ENCODE measurements around the gene LY6G5C. TPM values are rescaled to one million over a fixed set of nuclear protein-coding genes. Genes with fewer than 3 reads are reported as not detected.

LY6G5C gene
- total RNA-seq, 4 donors from 2014 or later: 0.95 to 2.2 TPM; not detected in 2

DNA sequence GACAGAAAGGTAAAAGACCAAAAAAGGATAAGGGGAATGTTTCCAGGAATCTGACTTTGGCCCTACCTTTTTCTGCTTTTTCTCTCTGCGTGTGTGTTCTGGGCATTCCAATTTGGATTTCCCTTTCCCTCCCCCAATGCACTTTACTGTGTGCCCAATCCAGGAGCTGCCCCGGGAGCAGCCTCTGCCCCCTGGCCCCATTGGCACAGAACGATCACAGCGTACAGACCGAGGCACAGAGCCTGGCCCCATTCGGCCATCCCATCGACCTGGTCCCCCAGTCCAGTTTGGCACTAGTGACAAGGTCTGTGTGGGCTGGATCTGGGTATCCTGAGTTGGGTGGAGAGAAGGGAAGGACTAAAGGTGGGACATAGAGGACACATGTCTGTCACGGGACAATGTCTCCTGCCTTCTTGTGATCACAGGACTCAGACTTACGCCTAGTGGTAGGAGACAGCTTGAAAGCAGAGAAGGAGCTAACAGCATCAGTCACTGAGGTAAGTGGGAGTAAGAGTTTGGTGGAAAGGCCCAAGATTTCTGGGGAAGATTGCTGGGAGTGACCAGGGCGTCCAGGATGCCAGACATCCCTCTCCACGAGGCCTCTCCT lies 45.8 kb downstream of the LY6G5C start:
- Histone ChIP-seq H3K27ac (no peak overlapping the region), H3K4me3 (no peak overlapping the region), H3K9me3 (no peaks in the 10 kb centered on the region), H3K27me3 (no peaks in the 10 kb centered on the region), H3K4me1 (no peaks in the 10 kb centered on the region), H3K36me3 (peaks cover 0 to 71% (median 35%) of the 10 kb centered on the region in 4 donors)
- intact Hi-C loops (cut with DNase I; ENCODE audit: low total_unique reads): no loop called here
- no peak for TF ChIP-seq EP300 (IDR thresholded peaks at IDR 0.05; ENCODE audit: low read depth)
- in situ Hi-C loops (cut with MboI; ENCODE audit: low pct_ligation_motif_present in 1 of 4, low pct_unique_long_range_greater_than_20kb in 1 of 4, low sequenced_read_pairs in 3 of 4): no loop called here
- 80 to 85% methylated on average over 2 to 11 of the region's 11 CpGs for whole genome bisulfite sequencing, 2 donors (ENCODE audit: low coverage in 1 of 2)
- no peak for DNase-seq

DNA sequence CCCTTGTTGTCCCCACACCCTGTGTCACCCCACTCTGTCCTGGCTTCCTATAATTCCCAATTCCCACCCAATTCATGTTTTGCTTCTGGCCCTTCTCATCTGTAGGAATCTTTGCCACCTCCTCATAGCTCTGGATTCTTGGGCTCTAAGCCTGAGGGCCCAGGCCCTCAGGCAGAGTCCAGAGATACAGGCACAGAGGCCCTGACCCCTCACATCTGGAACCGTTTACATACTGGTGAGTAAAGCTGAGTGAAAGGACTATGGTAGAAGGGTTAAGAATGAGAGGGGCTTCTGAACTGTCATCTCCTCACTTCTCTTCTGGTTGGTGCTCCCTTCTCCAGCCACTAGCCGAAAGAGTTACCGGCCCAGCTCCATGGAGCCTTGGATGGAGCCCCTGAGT lies 46.7 kb downstream of the LY6G5C start:
- H3K27ac ChIP-seq: no peak overlapping the region
- H3K9me3 ChIP-seq: no peaks in the 10 kb centered on the region
- H3K4me1 ChIP-seq: no peaks in the 10 kb centered on the region
- TF ChIP-seq POLR2A (IDR thresholded peaks at IDR 0.05) (no peak), POLR2AphosphoS5 (IDR thresholded peaks at IDR 0.05) (no peak), EP300 (IDR thresholded peaks at IDR 0.05; ENCODE audit: low read depth) (no peak)
- TF ChIP-seq, protein P1, sequence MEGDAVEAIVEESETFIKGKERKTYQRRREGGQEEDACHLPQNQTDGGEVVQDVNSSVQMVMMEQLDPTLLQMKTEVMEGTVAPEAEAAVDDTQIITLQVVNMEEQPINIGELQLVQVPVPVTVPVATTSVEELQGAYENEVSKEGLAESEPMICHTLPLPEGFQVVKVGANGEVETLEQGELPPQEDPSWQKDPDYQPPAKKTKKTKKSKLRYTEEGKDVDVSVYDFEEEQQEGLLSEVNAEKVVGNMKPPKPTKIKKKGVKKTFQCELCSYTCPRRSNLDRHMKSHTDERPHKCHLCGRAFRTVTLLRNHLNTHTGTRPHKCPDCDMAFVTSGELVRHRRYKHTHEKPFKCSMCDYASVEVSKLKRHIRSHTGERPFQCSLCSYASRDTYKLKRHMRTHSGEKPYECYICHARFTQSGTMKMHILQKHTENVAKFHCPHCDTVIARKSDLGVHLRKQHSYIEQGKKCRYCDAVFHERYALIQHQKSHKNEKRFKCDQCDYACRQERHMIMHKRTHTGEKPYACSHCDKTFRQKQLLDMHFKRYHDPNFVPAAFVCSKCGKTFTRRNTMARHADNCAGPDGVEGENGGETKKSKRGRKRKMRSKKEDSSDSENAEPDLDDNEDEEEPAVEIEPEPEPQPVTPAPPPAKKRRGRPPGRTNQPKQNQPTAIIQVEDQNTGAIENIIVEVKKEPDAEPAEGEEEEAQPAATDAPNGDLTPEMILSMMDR (IDR thresholded peaks at IDR 0.05): no peak
- no peak overlapping the region for H3K4me3 ChIP-seq
- H3K36me3 ChIP-seq: peaks cover 0 to 69% (median 38%) of the 10 kb centered on the region in 4 donors
- in situ Hi-C loops (cut with MboI; ENCODE audit: low pct_ligation_motif_present in 1 of 4, low pct_unique_long_range_greater_than_20kb in 1 of 4, low sequenced_read_pairs in 3 of 4): no loop called here
- H3K27me3 ChIP-seq: no peaks in the 10 kb centered on the region
- 79% methylated on average over 3 of the region's 3 CpGs; no CpG with 5 or more reads in 1 of the 2 donors for WGBS, 2 donors (ENCODE audit: low coverage in 1 of 2)
- intact Hi-C loops (cut with DNase I; ENCODE audit: low total_unique reads): no loop called here
- DNase-seq: no peak

DNA sequence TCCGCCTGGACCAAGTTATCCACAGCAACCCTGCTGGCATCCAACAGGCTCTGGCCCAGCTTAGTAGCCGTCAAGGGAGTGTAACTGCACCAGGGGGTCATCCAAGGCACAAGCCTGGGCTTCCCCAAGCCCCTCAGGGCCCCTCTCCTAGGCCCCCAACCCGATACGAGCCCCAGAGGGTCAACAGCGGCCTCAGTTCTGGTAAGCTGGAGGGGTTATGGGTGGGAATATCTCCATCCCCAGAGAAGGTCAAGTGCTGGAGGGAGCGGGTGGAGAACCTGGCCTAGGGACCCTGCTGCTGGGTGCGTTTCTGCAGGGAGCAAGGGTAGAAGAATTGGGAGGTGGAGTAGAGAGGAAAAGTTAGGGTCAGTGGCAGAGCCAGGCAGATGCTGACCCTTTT lies 47.4 kb downstream of the LY6G5C start:
- intact Hi-C loops (cut with DNase I; ENCODE audit: low total_unique reads): no loop called here
- no peaks in the 10 kb centered on the region for H3K4me1 ChIP-seq
- WGBS, 2 donors (ENCODE audit: low coverage in 1 of 2): 89% methylated on average over 7 of the region's 7 CpGs; no CpG with 5 or more reads in 1 of the 2 donors
- no peak overlapping the region for H3K4me3 ChIP-seq
- in situ Hi-C loops (cut with MboI; ENCODE audit: low pct_ligation_motif_present in 1 of 4, low pct_unique_long_range_greater_than_20kb in 1 of 4, low sequenced_read_pairs in 3 of 4): no loop called here
- no peaks in the 10 kb centered on the region for H3K9me3 ChIP-seq
- peaks cover 0 to 75% (median 41%) of the 10 kb centered on the region in 4 donors for H3K36me3 ChIP-seq
- TF ChIP-seq POLR2A (IDR thresholded peaks at IDR 0.05) (no peak), POLR2AphosphoS5 (IDR thresholded peaks at IDR 0.05) (no peak), EP300 (IDR thresholded peaks at IDR 0.05; ENCODE audit: low read depth) (no peak)
- TF ChIP-seq, protein P1 (IDR thresholded peaks at IDR 0.05): no peak
- DNase-seq: no peak
- H3K27me3 ChIP-seq: no peaks in the 10 kb centered on the region
- no peak overlapping the region for H3K27ac ChIP-seq

- Histone ChIP-seq H3K27me3 (no peaks in the 10 kb centered on the region), H3K4me3 (no peak overlapping the region), H3K27ac (no peak overlapping the region), H3K9me3 (no peaks in the 10 kb centered on the region), H3K4me1 (no peaks in the 10 kb centered on the region), H3K36me3 (peaks cover 0 to 84% (median 45%) of the 10 kb centered on the region in 4 donors)
- in situ Hi-C loops (cut with MboI; ENCODE audit: low pct_ligation_motif_present in 1 of 4, low pct_unique_long_range_greater_than_20kb in 1 of 4, low sequenced_read_pairs in 3 of 4): no loop called here
- no peak for DNase-seq
- TF ChIP-seq EP300 (IDR thresholded peaks at IDR 0.05; ENCODE audit: low read depth) (no peak), POLR2AphosphoS5 (IDR thresholded peaks at IDR 0.05) (peak in 1 of 3 donors; percentile 3)
- intact Hi-C loops (cut with DNase I; ENCODE audit: low total_unique reads): no loop called here
- 91% methylated on average over 26 of the region's 26 CpGs; no CpG with 5 or more reads in 1 of the 2 donors for WGBS, 2 donors (ENCODE audit: low coverage in 1 of 2)
Observed at GRCh38 chr6:31632279-31632946, 48.5 kb downstream of the LY6G5C start.

GRCh38 chr6:31631681-31632278 lies 49.1 kb downstream of the LY6G5C start:
- H3K9me3 ChIP-seq: no peaks in the 10 kb centered on the region
- H3K36me3 ChIP-seq: peaks cover 0 to 86% (median 45%) of the 10 kb centered on the region in 4 donors
- no peak for DNase-seq
- H3K27ac ChIP-seq: no peak overlapping the region
- no peaks in the 10 kb centered on the region for H3K4me1 ChIP-seq
- intact Hi-C loops (cut with DNase I; ENCODE audit: low total_unique reads) (no loop called here), in situ Hi-C loops (cut with MboI; ENCODE audit: low pct_ligation_motif_present in 1 of 4, low pct_unique_long_range_greater_than_20kb in 1 of 4, low sequenced_read_pairs in 3 of 4) (no loop called here)
- peak in 1 of 3 donors; percentile 41 for TF ChIP-seq POLR2AphosphoS5 (IDR thresholded peaks at IDR 0.05)
- TF ChIP-seq EP300 (IDR thresholded peaks at IDR 0.05; ENCODE audit: low read depth): no peak
- WGBS, 2 donors (ENCODE audit: low coverage in 1 of 2): 92% methylated on average over 32 of the region's 32 CpGs; no CpG with 5 or more reads in 1 of the 2 donors
- H3K27me3 ChIP-seq: no peaks in the 10 kb centered on the region
- no peak overlapping the region for H3K4me3 ChIP-seq
